Ishikawa (cell line): ENCODE data around the gene IL36RN.

Source experiments
- EP300 ChIP-seq: IDR thresholded peaks from 2 replicates; pipeline ENCODE4 v1.6.1; 2012; ENCODE audit warnings: borderline replicate concordance
- MAX ChIP-seq: IDR thresholded peaks from 2 replicates; pipeline ENCODE4 v1.6.1; 2012
- TCF12 ChIP-seq: IDR thresholded peaks from 2 replicates; pipeline ENCODE4 v1.6.1; 2012; ENCODE audit warnings: low read depth
- YY1 ChIP-seq: IDR thresholded peaks from 2 replicates; pipeline ENCODE4 v1.6.1; 2012; ENCODE audit warnings: low read depth

- TF ChIP-seq MAX (no peak), YY1 (no peak), EP300 (no peak), TCF12 (no peak)
These were observed 12.5 kb upstream of the IL36RN start for GRCh38 chr2:113046465-113046864.
